Measurements from ENCODE around the gene RIMBP2. TPM values are rescaled to one million over a fixed set of nuclear protein-coding genes. Genes with fewer than 3 reads are reported as not detected.

RIMBP2 gene
- total RNA-seq, 3 donors from 2014 or later = 2.3 to 5.9 (median 5.4) TPM

DNA sequence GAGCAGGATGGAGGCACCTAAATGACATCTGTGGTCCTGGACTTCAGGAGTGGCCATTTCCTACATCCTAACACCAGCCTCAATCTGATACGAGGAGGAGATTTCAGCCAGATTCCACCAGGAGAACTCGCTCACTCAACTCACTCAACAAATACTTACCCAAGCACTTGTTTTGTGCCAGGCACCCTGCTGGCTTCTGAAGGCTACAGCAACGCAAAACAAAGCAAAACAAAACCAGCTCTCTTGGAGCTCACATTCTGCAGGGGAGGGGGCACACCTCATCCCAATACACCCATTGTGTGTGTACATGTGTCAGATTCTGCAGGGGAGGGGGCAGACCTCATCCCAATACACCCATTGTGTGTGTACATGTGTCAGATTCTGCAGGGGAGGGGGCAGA lies 233.7 kb downstream of the RIMBP2 start:
- Histone ChIP-seq H3K36me3 (ENCODE audit: low read depth) (no peaks in the 10 kb centered on the region), H3K4me1 (ENCODE audit: low read depth) (no peaks in the 10 kb centered on the region), H3K9me3 (no peaks in the 10 kb centered on the region), H3K4me3 (no peak overlapping the region)
- ATAC-seq = no peak
- intact Hi-C loops (cut with DNase I, micrococcal nuclease) = no loop called here
- no peak for TF ChIP-seq CTCF (IDR thresholded peaks at IDR 0.05)
- DNase-seq = no peak

DNA sequence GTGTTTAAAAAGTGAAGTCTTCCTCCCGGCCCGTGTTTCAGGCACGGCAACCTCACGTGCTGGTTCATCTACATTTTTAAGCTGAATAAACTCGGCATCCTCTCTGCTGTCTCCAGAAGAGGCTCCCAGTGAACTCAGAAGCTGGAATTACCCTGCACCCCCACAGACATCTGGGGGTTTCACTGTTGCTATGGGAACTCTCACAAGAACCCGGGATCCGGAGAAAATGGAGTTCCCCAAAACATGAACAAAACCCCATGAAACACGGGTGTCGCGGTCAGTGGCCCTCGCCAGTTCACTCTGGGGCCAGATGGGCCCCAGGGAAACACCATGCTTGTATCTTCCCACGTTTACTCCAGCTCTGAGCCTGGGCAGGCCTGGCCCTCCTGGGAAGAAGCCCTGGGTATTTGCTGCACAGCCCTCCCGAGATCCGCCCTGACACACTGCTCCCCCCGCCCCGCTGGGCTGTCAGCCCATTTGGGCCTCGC lies 234.7 kb downstream of the RIMBP2 start:
- H3K9me3 ChIP-seq = no peaks in the 10 kb centered on the region
- no peaks in the 10 kb centered on the region for H3K4me1 ChIP-seq (ENCODE audit: low read depth)
- no peak overlapping the region for H3K4me3 ChIP-seq
- intact Hi-C loops (cut with DNase I, micrococcal nuclease) = no loop called here
- no peak for TF ChIP-seq CTCF (IDR thresholded peaks at IDR 0.05)
- DNase-seq = no peak
- no peak for ATAC-seq
- no peaks in the 10 kb centered on the region for H3K36me3 ChIP-seq (ENCODE audit: low read depth)

DNA sequence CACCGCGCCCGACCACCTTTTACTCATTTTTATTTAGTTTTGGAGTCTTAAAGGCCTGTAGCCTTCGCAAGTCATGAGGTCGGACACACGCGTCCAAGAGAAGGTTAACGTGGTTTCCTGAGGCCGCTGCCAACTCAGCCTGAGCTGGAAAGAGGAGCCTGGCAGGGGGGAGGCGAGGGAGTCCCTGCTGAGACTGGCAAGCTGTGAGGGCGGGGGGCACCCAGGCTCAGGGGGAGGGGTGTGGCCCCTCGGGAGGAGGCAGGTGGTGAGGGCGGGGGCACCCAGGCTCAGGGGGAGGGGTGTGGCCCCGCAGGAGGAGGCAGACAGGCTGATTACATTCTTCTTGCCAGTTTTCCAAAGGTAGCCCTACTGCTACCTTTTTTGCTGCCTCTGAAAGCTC lies 235.2 kb downstream of the RIMBP2 start:
- TF ChIP-seq CTCF (IDR thresholded peaks at IDR 0.05) = no peak
- peak; percentile 83 for ATAC-seq
- DNase-seq = peak in 2 of 3 donors; percentile 4 to 32
- Histone ChIP-seq H3K4me1 (ENCODE audit: low read depth) (no peaks in the 10 kb centered on the region), H3K4me3 (no peak overlapping the region), H3K9me3 (no peaks in the 10 kb centered on the region), H3K36me3 (ENCODE audit: low read depth) (no peaks in the 10 kb centered on the region)
- intact Hi-C loops (cut with DNase I, micrococcal nuclease) = no loop called here

DNA sequence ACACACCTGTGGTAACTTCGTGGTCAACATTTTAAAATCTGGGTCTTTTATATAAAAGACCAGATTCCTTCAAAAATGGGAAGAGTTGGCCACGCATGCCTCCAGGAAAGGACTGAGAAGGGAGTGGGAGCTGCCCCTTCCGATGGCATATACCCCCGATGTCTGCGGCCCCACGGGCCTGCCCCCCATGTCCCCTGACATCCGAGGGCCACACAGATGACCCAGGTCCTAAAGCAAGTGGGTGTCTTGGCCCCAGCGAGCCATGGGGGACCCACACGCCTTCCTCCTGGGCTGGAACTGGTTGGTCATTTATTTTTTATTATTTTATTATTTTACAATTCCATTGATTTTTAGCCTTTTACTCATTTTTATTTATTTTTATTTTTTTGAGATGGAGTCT lies 235.9 kb downstream of the RIMBP2 start:
- no peaks in the 10 kb centered on the region for H3K36me3 ChIP-seq (ENCODE audit: low read depth)
- TF ChIP-seq CTCF (IDR thresholded peaks at IDR 0.05) = no peak
- intact Hi-C loops (cut with DNase I, micrococcal nuclease) = no loop called here
- H3K4me3 ChIP-seq = no peak overlapping the region
- H3K9me3 ChIP-seq = no peaks in the 10 kb centered on the region
- H3K4me1 ChIP-seq (ENCODE audit: low read depth) = no peaks in the 10 kb centered on the region
- ATAC-seq (no peak), DNase-seq (no peak)

GRCh38 chr12:130479401-130480125 lies 236.5 kb downstream of the RIMBP2 start:
- DNase-seq = no peak
- ATAC-seq = no peak
- H3K4me1 ChIP-seq (ENCODE audit: low read depth) = no peaks in the 10 kb centered on the region
- intact Hi-C loops (cut with DNase I, micrococcal nuclease) = no loop called here
- no peaks in the 10 kb centered on the region for H3K36me3 ChIP-seq (ENCODE audit: low read depth)
- H3K9me3 ChIP-seq = no peaks in the 10 kb centered on the region
- H3K4me3 ChIP-seq = no peak overlapping the region
- no peak for TF ChIP-seq CTCF (IDR thresholded peaks at IDR 0.05)

All from mucosa of descending colon (tissue), 3 donors.